DMS53 treated with DMSO at 0.1 percent for 48 hours (cell line): Measurements from ENCODE around the gene OTX1.

Experiments used
- DNase-seq: peaks from one replicate; lab custom pipeline; 2025; ENCODE audit not compliant: unreplicated experiment; lab: John Stamatoyannopoulos, UW

Gene OTX1

GRCh38 chr2:63046961-63047320, 3.7 kb upstream of the OTX1 start:
- no peak for DNase-seq

GRCh38 chr2:63047321-63048279, 3.0 kb upstream of the OTX1 start:
- no peak for DNase-seq

- no peak for DNase-seq
These were observed 2.1 kb upstream of the OTX1 start for GRCh38 chr2:63048367-63049171.

- DNase-seq = no peak
These were observed 1.2 kb upstream of the OTX1 start for GRCh38 chr2:63049211-63049969.

GRCh38 chr2:63049970-63050333, 678 bp upstream of the OTX1 start:
- no peak for DNase-seq

GRCh38 chr2:63051042-63051794, 588 bp downstream of the OTX1 start:
- DNase-seq = no peak

GRCh38 chr2:63051795-63052333, 1.2 kb downstream of the OTX1 start:
- DNase-seq = no peak

- no peak for DNase-seq
These were observed 1.9 kb downstream of the OTX1 start for GRCh38 chr2:63052411-63053080.

- no peak for DNase-seq
These were observed 2.7 kb downstream of the OTX1 start for GRCh38 chr2:63053081-63053888.

GRCh38 chr2:63053889-63054602, 3.4 kb downstream of the OTX1 start:
- DNase-seq = no peak

- DNase-seq = no peak
These were observed 4.2 kb downstream of the OTX1 start for GRCh38 chr2:63054841-63055225.

GRCh38 chr2:63055226-63056106, 4.8 kb downstream of the OTX1 start:
- no peak for DNase-seq

- no peak for DNase-seq
These were observed 5.7 kb downstream of the OTX1 start for GRCh38 chr2:63056107-63057050.

GRCh38 chr2:63057249-63058143, 6.9 kb downstream of the OTX1 start:
- no peak for DNase-seq

- no peak for DNase-seq
These were observed 7.7 kb downstream of the OTX1 start for GRCh38 chr2:63058144-63058920.
